GM12873 (cell line): ENCODE data around the gene PDE9A.

ENCODE experiments used
- TF ChIP-seq, protein P1 (sequence below): IDR thresholded peaks from 2 replicates; pipeline ENCODE4 v1.5.1; 2012; ENCODE audit warnings: low read depth, mild to moderate bottlenecking, moderate library complexity, low read length, control low read depth; ENCODE audit not compliant: insufficient read depth; ENCODE audit errors: missing control alignments

The PDE9A gene

GRCh38 chr21:42632336-42632751 lies 21.1 kb upstream of the PDE9A start:
- TF ChIP-seq, protein P1, sequence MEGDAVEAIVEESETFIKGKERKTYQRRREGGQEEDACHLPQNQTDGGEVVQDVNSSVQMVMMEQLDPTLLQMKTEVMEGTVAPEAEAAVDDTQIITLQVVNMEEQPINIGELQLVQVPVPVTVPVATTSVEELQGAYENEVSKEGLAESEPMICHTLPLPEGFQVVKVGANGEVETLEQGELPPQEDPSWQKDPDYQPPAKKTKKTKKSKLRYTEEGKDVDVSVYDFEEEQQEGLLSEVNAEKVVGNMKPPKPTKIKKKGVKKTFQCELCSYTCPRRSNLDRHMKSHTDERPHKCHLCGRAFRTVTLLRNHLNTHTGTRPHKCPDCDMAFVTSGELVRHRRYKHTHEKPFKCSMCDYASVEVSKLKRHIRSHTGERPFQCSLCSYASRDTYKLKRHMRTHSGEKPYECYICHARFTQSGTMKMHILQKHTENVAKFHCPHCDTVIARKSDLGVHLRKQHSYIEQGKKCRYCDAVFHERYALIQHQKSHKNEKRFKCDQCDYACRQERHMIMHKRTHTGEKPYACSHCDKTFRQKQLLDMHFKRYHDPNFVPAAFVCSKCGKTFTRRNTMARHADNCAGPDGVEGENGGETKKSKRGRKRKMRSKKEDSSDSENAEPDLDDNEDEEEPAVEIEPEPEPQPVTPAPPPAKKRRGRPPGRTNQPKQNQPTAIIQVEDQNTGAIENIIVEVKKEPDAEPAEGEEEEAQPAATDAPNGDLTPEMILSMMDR = no peak

GRCh38 chr21:42632771-42633690 lies 20.4 kb upstream of the PDE9A start:
- TF ChIP-seq, protein P1 = no peak

GRCh38 chr21:42633858-42634257 lies 19.6 kb upstream of the PDE9A start:
- TF ChIP-seq, protein P1 = no peak

- TF ChIP-seq, protein P1 = no peak
These were observed 17.4 kb upstream of the PDE9A start for GRCh38 chr21:42635848-42636519.

GRCh38 chr21:42636520-42637266 lies 16.7 kb upstream of the PDE9A start:
- TF ChIP-seq, protein P1 = no peak

- TF ChIP-seq, protein P1 = no peak
These were observed 16.0 kb upstream of the PDE9A start for GRCh38 chr21:42637267-42638041.
